OCI-LY1 (cell line): Measurements from ENCODE around the gene B9D2.
A peak's percentile ranks its signal among the peaks of the same experiment; 100 is the strongest.

Experiments used
- H2AFZ ChIP-seq: fragments of 200-600 bp; sonication (generic), shearing (Covaris generic); 2 replicates; pipeline ENCODE4 v1.6.0; 2014; ENCODE audit warnings: antibody characterized with exemption, mild to moderate bottlenecking, low read length
- H3F3A ChIP-seq: fragments of 200-600 bp; sonication (generic), shearing (Covaris generic); 2 replicates; pipeline ENCODE4 v1.6.0; 2014; ENCODE audit warnings: mild to moderate bottlenecking, antibody characterized with exemption, low read length, moderate library complexity; ENCODE audit not compliant: insufficient read depth
- H3K27ac ChIP-seq: fragments of 200-600 bp; sonication (generic); 2 replicates; pipeline ENCODE4 v1.5.1; 2014; ENCODE audit warnings: low read length, mixed run types, mild to moderate bottlenecking, low read depth; ENCODE audit not compliant: poor library complexity, severe bottlenecking
- H3K27me3 ChIP-seq: fragments of 200-600 bp; sonication (generic); 2 replicates; pipeline ENCODE4 v1.6.0; 2014; ENCODE audit warnings: antibody characterized with exemption, mild to moderate bottlenecking, low read length, moderate library complexity; ENCODE audit not compliant: insufficient read depth
- H3K36me3 ChIP-seq: fragments of 200-600 bp; sonication (generic); 2 replicates; pipeline ENCODE4 v1.6.1; 2014; ENCODE audit warnings: mild to moderate bottlenecking, antibody characterized with exemption, low read length, moderate library complexity, mixed read lengths; ENCODE audit not compliant: insufficient read depth
- H3K4me1 ChIP-seq: fragments of 200-600 bp; sonication (generic); 2 replicates; pipeline ENCODE4 v1.5.1; 2014; ENCODE audit warnings: mild to moderate bottlenecking, low read length, moderate library complexity; ENCODE audit not compliant: insufficient read depth, severe bottlenecking
- H3K4me2 ChIP-seq: fragments of 200-600 bp; sonication (generic), shearing (Covaris generic); 2 replicates; pipeline ENCODE4 v1.6.1; 2014; ENCODE audit warnings: low read length
- H3K4me3 ChIP-seq: fragments of 200-600 bp; sonication (generic); 2 replicates; pipeline ENCODE4 v1.5.1; 2014; ENCODE audit warnings: low read length, low read depth, mild to moderate bottlenecking, mixed read lengths; ENCODE audit not compliant: poor library complexity, severe bottlenecking
- H3K79me2 ChIP-seq: fragments of 200-600 bp; shearing (Covaris generic); 2 replicates; pipeline ENCODE4 v1.6.1; 2016; ENCODE audit warnings: mixed run types, low read length, mixed read lengths; ENCODE audit not compliant: insufficient read depth
- H3K9ac ChIP-seq: fragments of 200-600 bp; sonication (generic), shearing (Covaris generic); 2 replicates; pipeline ENCODE4 v1.6.1; 2014; ENCODE audit warnings: mild to moderate bottlenecking, low read length, mixed read lengths
- H3K9me2 ChIP-seq: fragments of 200-600 bp; sonication (generic), shearing (Covaris generic); 2 replicates; pipeline ENCODE4 v1.6.1; 2014; ENCODE audit warnings: low read depth, mild to moderate bottlenecking, low read length, mixed read lengths
- H3K9me3 ChIP-seq: fragments of 200-600 bp; shearing (Covaris generic); 2 replicates; pipeline ENCODE4 v1.6.1; 2014; ENCODE audit warnings: low read length, mixed read lengths
- H4K20me1 ChIP-seq: fragments of 200-600 bp; sonication (generic), shearing (Covaris generic); 2 replicates; pipeline ENCODE4 v1.6.0; 2016; ENCODE audit warnings: mild to moderate bottlenecking, low read length; ENCODE audit not compliant: insufficient read depth
- EZH2 ChIP-seq: fragments of 200-600 bp; sonication (generic), shearing (Covaris generic); IDR thresholded peaks from 2 replicates; pipeline ENCODE4 v1.8.0; 2017; ENCODE audit warnings: borderline replicate concordance, mixed run types, mild to moderate bottlenecking, antibody characterized with exemption, low read length, moderate library complexity, mixed read lengths
- TF ChIP-seq, protein P1 (sequence below): fragments of 200-600 bp; sonication (generic), shearing (Covaris generic); IDR thresholded peaks from 2 replicates; pipeline ENCODE4 v1.5.1; 2017; ENCODE audit warnings: mild to moderate bottlenecking, antibody characterized with exemption, low read length, moderate library complexity, mixed read lengths

The B9D2 gene

DNA sequence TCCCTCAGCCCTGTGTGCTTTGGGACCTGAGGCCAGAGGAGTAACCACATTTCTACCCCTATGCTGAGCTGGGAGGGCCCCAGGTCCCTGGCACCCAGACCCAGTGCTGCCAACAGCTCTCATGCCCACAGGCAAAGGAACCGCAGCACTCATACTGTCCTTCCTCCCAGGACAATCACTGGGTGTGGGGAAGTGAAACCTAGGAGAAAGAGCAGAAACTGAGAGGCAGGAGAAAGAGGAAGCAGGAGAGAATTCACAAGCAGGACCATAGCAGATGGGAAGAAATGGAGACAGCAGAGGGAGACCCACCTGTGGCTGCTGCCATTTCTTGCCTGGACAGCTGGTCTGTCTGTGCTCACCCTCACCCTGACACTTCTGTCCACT lies 35.1 kb downstream of the B9D2 start:
- no peak for TF ChIP-seq EZH2
- TF ChIP-seq, protein P1, sequence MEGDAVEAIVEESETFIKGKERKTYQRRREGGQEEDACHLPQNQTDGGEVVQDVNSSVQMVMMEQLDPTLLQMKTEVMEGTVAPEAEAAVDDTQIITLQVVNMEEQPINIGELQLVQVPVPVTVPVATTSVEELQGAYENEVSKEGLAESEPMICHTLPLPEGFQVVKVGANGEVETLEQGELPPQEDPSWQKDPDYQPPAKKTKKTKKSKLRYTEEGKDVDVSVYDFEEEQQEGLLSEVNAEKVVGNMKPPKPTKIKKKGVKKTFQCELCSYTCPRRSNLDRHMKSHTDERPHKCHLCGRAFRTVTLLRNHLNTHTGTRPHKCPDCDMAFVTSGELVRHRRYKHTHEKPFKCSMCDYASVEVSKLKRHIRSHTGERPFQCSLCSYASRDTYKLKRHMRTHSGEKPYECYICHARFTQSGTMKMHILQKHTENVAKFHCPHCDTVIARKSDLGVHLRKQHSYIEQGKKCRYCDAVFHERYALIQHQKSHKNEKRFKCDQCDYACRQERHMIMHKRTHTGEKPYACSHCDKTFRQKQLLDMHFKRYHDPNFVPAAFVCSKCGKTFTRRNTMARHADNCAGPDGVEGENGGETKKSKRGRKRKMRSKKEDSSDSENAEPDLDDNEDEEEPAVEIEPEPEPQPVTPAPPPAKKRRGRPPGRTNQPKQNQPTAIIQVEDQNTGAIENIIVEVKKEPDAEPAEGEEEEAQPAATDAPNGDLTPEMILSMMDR = no peak
- Histone ChIP-seq H3K9ac (peak overlapping the region; percentile 71; the same call in 1 of the 2 replicates), H3K79me2 (no peaks in the 10 kb centered on the region), H3K4me3 (peak overlapping the region; percentile 56), H2AFZ (no peak overlapping the region), H3F3A (0 out of 2 replicates have a peak, but pooled peaks cover 4% of the 10 kb centered on the region), H3K9me3 (no peaks in the 10 kb centered on the region), H3K9me2 (no peaks in the 10 kb centered on the region), H3K27ac (peak overlapping the region; percentile 85), H3K4me1 (peaks cover 37% of the 10 kb centered on the region), H3K36me3 (peaks cover 35% of the 10 kb centered on the region), H3K4me2 (peak overlapping the region; percentile 75; the same call in 1 of the 2 replicates), H3K27me3 (no peaks in the 10 kb centered on the region), H4K20me1 (no peaks in the 10 kb centered on the region)

DNA sequence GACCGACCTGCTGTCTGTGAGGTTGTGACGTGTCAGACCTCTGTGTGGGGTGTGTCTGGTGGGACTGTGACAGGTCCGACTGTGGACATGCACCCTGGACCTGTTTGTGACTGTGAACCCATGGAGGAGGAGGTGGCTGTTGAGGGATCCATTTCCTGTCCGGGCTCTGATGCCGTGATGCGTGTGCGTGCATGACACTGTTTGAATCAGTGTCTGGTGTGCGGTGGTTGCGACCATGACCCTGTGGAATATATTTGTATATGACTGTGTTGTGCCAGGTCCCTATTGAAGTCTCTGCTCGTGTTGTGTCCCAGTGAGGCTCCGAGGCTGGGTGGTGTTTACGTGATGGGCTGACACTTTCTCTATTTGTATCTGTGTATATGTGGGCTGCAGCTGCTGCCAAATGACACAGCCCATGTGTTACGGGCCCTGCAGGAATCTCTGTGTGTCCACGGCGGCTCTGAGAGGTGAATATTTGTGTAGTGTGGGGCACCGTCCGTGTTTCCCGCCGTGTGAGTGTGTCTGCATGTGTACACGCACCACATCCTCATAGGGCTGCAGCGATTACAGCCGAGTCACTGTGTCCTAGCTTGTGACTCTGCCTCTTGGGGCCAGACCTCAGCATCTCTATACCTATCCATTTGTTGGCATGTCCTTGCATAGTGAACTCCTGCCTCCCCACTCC lies 35.6 kb downstream of the B9D2 start:
- H3K4me3 ChIP-seq = peak overlapping the region; percentile 56
- H4K20me1 ChIP-seq = no peaks in the 10 kb centered on the region
- no peaks in the 10 kb centered on the region for H3K9me3 ChIP-seq
- peak overlapping the region; percentile 75 for H3K4me2 ChIP-seq
- peak overlapping the region; percentile 85 for H3K27ac ChIP-seq
- peaks cover 35% of the 10 kb centered on the region for H3K36me3 ChIP-seq
- no peaks in the 10 kb centered on the region for H3K79me2 ChIP-seq
- H3K9ac ChIP-seq = peak overlapping the region; percentile 71; the same call in 1 of the 2 replicates
- H3K4me1 ChIP-seq = peaks cover 37% of the 10 kb centered on the region
- no peaks in the 10 kb centered on the region for H3K27me3 ChIP-seq
- TF ChIP-seq, protein P1 = no peak
- TF ChIP-seq EZH2 = no peak
- H3F3A ChIP-seq = 0 out of 2 replicates have a peak, but pooled peaks cover 4% of the 10 kb centered on the region
- H2AFZ ChIP-seq = no peak overlapping the region
- H3K9me2 ChIP-seq = no peaks in the 10 kb centered on the region

DNA sequence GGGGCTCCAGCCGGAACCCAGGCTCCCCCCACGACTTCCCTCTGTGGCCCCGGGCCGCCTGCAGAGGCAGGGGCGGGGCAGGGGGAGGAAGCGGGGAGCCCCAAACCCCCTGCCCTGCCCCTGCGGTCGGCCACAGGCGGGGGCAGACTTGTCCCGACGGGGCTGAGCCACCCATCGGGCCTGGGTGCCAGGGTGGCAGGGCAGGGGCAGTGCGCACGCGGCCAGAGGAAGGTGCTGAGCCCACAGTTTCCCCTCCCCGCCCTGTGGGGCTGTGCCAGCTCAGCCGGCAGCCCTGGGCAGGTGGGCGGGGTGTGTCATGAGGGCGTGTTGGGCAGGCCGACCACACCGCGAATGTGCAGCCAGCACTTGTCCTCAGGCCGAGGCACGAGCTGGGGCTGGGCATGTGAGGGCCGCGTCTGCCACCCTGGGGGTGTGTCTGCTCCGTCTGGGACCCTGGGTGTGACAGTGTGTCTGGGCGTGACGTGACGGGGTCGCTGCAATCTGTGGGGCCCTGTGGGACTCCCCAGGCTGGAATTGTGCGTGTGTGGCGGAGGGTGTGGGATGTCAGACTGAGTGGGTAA lies 36.3 kb downstream of the B9D2 start:
- Histone ChIP-seq H3K4me3 (peak overlapping the region; percentile 56), H3F3A (0 out of 2 replicates have a peak, but pooled peaks cover 4% of the 10 kb centered on the region), H3K9me2 (no peaks in the 10 kb centered on the region), H3K79me2 (no peaks in the 10 kb centered on the region), H3K4me2 (peak overlapping the region; percentile 75), H3K4me1 (peaks cover 37% of the 10 kb centered on the region), H2AFZ (no peak overlapping the region), H3K9me3 (no peaks in the 10 kb centered on the region), H3K36me3 (peaks cover 37% of the 10 kb centered on the region), H3K9ac (peak overlapping the region; percentile 71), H3K27me3 (no peaks in the 10 kb centered on the region), H3K27ac (peak overlapping the region; percentile 85), H4K20me1 (no peaks in the 10 kb centered on the region)
- TF ChIP-seq EZH2 = no peak
- TF ChIP-seq, protein P1 = no peak
